H1 (cell line): ENCODE measurements around the gene VPS35L.

Experiments used
- ATF2 ChIP-seq: IDR thresholded peaks from 2 replicates; pipeline ENCODE4 v1.6.1; 2012; ENCODE audit warnings: low read length, inconsistent platforms
- CTCF ChIP-seq, 3 experiments: IDR thresholded peaks; 1 replicate in 2 of 3; 2 replicates in 1 of 3; pipeline versions ENCODE4 v1.5.1 to v1.6.1; 2011; ENCODE audit warnings: low read length in 3 of 3, mild to moderate bottlenecking in 3 of 3, inconsistent platforms in 2 of 3, low read depth in 1 of 3, moderate library complexity in 1 of 3; ENCODE audit not compliant: insufficient read depth in 1 of 3; ENCODE audit errors: control extremely low read depth in 1 of 3
- POLR2A ChIP-seq, 2 experiments: IDR thresholded peaks; 1 replicate in 1 of 2; 2 replicates in 1 of 2; pipeline ENCODE4 v1.6.1; 2011; ENCODE audit warnings: low read depth in 2 of 2, low read length in 2 of 2, mild to moderate bottlenecking in 2 of 2; ENCODE audit errors: control extremely low read depth in 1 of 2
- RAD21 ChIP-seq, 2 experiments: IDR thresholded peaks in 1 of 2; conservative IDR thresholded peaks in 1 of 2; 2 replicates each; pipeline ENCODE4 v1.6.1; 2011; ENCODE audit warnings: low read depth in 2 of 2, low read length in 2 of 2, improper control_type of control experiment in 1 of 2, inconsistent platforms in 1 of 2, mild to moderate bottlenecking in 1 of 2, moderate library complexity in 1 of 2

DNA sequence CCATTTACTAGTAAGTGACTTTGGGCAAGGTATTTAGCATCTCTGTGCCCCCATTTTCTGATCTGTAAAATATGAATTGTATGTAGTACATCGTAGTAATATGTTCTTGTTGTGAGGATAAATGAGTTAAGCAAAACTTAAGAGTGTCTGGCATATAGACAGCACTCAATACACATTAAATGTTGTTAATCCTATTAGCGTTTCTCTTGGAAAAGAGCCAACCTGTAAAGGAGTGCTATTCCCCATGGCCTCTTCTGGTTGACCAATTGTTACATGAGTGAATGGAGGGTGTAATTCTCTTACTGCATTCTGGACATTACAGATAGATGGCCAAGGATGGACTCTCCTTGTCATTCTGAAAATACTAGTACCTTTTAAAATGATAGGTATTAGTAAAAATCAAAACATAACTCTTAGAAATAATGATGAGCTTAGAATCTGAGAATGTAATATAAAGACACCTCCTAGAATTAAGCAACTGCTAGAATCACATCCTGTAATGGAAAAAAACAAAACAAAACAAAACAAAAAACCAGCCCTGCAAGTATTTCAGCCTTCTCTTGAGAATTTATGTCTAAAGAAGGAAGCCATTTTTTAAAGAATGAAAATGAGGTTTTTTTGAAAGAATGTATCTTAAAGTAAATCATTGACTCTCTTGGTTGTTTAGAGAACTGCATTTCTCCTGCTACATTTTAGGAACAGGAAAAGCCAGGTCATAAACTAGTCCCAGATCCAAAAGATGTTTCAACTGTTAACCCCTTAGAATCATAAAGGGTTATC is 193.1 kb downstream of the VPS35L start:
- TF ChIP-seq CTCF (IDR thresholded peaks at IDR 0.05; ENCODE audit: control extremely low read depth in 1 of 3, insufficient read depth in 1 of 3, low read depth in 1 of 3, low read length in 3 of 3) = no peak
- TF ChIP-seq RAD21 (IDR thresholded peaks at IDR 0.05 in 1 of 2, conservative IDR thresholded peaks at IDR 0.05 in 1 of 2; ENCODE audit: low read depth in 2 of 2, low read length in 2 of 2) = no peak
- TF ChIP-seq ATF2 = no peak
- TF ChIP-seq POLR2A (IDR thresholded peaks at IDR 0.05; ENCODE audit: control extremely low read depth in 1 of 2, low read depth in 2 of 2, low read length in 2 of 2) = no peak
